RCC 7860 (cell line): Measurements from ENCODE around the gene NALCN.

Source experiments
- DNase-seq: peaks from one replicate; pipeline ENCODE4 v3.0.0-alpha.2; 2015; ENCODE audit warnings: low spot score
- FAIRE-seq: peaks from 2 replicates; lab custom pipeline; 2012; peaks lifted over from hg19 to GRCh38; lab: Jason Lieb, UNC

Gene NALCN

GRCh38 chr13:101217086-101217485, 199.2 kb downstream of the NALCN start:
- FAIRE-seq (no peak), DNase-seq (no peak)

GRCh38 chr13:101211261-101211660, 205.0 kb downstream of the NALCN start:
- no peak for DNase-seq
- FAIRE-seq: no peak

- DNase-seq (no peak), FAIRE-seq (no peak)
Measured at GRCh38 chr13:101210774-101211173, 205.5 kb downstream of the NALCN start.

GRCh38 chr13:101209206-101209893, 207.0 kb downstream of the NALCN start:
- FAIRE-seq (no peak), DNase-seq (no peak)

GRCh38 chr13:101205408-101205807, 210.9 kb downstream of the NALCN start:
- no peak for DNase-seq
- no peak for FAIRE-seq

- no peak for DNase-seq
- no peak for FAIRE-seq
Measured at GRCh38 chr13:101204270-101205020, 211.9 kb downstream of the NALCN start.

GRCh38 chr13:101202590-101202989, 213.7 kb downstream of the NALCN start:
- DNase-seq (no peak), FAIRE-seq (no peak)

GRCh38 chr13:101190976-101191375, 225.3 kb downstream of the NALCN start:
- DNase-seq: no peak
- no peak for FAIRE-seq

- no peak for DNase-seq
- FAIRE-seq: no peak
Measured at GRCh38 chr13:101190337-101190736, 226.0 kb downstream of the NALCN start.

GRCh38 chr13:101185606-101186005, 230.7 kb downstream of the NALCN start:
- FAIRE-seq (no peak), DNase-seq (no peak)

- FAIRE-seq (no peak), DNase-seq (no peak)
Measured at GRCh38 chr13:101181076-101181685, 235.1 kb downstream of the NALCN start.

GRCh38 chr13:101179021-101179420, 237.3 kb downstream of the NALCN start:
- DNase-seq: no peak
- FAIRE-seq: no peak

GRCh38 chr13:101178406-101178805, 237.9 kb downstream of the NALCN start:
- FAIRE-seq (no peak), DNase-seq (no peak)

GRCh38 chr13:101170306-101170705, 246.0 kb downstream of the NALCN start:
- FAIRE-seq (no peak), DNase-seq (no peak)

- no peak for DNase-seq
- no peak for FAIRE-seq
Measured at GRCh38 chr13:101157261-101157660, 259.0 kb downstream of the NALCN start.

- DNase-seq: no peak
- no peak for FAIRE-seq
Measured at GRCh38 chr13:101155920-101156319, 260.4 kb downstream of the NALCN start.

GRCh38 chr13:101152184-101152583, 264.1 kb downstream of the NALCN start:
- DNase-seq (no peak), FAIRE-seq (no peak)

GRCh38 chr13:101150998-101151397, 265.3 kb downstream of the NALCN start:
- DNase-seq (no peak), FAIRE-seq (no peak)

GRCh38 chr13:101149735-101150384, 266.4 kb downstream of the NALCN start:
- DNase-seq: no peak

GRCh38 chr13:101146101-101146898, 270.0 kb downstream of the NALCN start:
- FAIRE-seq (no peak), DNase-seq (no peak)

More at GRCh38 chr13:101149735-101150384, 266.4 kb downstream of the NALCN start:
- FAIRE-seq: no peak
